Measurements from ENCODE around the gene IGSF9. TPM values are rescaled to one million over a fixed set of nuclear protein-coding genes. Genes with fewer than 3 reads are reported as not detected.

Gene IGSF9
- total RNA-seq, 3 donors from 2014 or later, result 21.5 to 70.8 (median 25.9) TPM

DNA sequence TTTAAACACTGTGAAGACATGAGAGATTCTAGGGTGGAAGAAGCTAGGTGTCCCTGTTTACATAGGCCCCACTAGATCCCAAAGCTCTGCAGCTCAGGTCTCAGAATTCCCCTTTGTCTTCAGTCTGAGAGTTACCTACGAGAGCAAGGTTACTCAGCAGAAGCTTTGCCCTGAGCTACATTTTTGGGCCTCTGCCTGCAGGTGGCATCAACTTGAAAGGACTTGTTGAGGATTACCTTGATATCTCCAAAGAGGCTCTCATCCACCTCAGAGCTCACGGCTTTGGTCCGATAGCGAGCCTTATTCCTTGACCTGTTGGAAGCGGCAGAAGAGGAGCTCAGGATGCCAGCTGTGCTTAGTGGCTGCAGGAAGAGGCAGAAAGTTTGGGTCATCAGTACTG lies 52.5 kb downstream of the IGSF9 start:
- H3K9me3 ChIP-seq, result no peaks in the 10 kb centered on the region
- DNase-seq, result peak in 1 of 3 donors; percentile 42
- no peaks in the 10 kb centered on the region for H3K36me3 ChIP-seq (ENCODE audit: low read depth)
- H3K4me3 ChIP-seq, result no peak overlapping the region
- no peaks in the 10 kb centered on the region for H3K4me1 ChIP-seq (ENCODE audit: low read depth)
- ATAC-seq, result no peak
- TF ChIP-seq, protein P1, sequence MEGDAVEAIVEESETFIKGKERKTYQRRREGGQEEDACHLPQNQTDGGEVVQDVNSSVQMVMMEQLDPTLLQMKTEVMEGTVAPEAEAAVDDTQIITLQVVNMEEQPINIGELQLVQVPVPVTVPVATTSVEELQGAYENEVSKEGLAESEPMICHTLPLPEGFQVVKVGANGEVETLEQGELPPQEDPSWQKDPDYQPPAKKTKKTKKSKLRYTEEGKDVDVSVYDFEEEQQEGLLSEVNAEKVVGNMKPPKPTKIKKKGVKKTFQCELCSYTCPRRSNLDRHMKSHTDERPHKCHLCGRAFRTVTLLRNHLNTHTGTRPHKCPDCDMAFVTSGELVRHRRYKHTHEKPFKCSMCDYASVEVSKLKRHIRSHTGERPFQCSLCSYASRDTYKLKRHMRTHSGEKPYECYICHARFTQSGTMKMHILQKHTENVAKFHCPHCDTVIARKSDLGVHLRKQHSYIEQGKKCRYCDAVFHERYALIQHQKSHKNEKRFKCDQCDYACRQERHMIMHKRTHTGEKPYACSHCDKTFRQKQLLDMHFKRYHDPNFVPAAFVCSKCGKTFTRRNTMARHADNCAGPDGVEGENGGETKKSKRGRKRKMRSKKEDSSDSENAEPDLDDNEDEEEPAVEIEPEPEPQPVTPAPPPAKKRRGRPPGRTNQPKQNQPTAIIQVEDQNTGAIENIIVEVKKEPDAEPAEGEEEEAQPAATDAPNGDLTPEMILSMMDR (IDR thresholded peaks at IDR 0.05), result no peak
- intact Hi-C loops (cut with DNase I, micrococcal nuclease), result loop anchor here in 1 of 2 donors (5.0 kb wide), 1 partner anchor 96 kb away; no protein-coding TSS in a partner anchor

DNA sequence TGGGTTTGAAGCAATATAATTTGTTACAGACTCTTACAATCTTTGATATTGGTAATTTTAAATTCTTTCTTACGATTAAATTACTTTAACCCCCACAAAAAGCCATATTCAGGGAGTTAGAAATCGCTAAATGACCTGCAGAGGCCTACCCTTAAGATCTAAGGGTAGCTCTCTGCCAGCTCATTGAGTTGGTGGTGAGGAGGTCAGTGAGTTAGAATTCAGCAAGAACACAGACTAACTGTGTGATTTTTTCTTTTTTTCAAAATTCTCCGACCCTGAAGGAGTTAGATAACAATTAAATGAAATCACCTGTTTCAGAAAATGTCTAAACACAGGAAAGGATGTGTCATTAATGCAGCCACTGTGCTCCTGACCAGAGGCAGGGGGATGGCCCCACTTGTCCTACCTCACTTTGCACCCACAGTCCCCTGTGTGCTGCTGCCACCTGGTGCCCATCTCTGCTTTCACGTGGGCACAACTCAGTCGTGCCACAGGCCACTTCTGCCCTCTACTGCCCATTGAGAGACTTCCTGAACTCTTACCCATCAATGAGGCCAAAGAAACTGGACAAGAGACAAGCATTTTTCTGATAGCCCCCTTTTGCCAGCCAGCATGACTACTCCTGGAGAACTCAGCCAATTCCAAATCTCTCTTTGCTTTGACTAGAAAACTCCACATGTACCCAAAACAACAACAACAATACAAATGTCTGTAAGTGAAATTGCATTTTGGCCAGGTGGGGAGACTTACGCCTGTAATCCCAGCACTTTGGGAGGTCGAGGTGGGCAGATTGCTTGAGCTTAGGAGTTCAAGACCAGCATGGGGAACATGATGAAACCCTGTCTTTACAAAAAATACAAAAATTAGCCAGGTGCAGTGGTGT lies 53.9 kb downstream of the IGSF9 start:
- H3K4me3 ChIP-seq, result no peak overlapping the region
- no peaks in the 10 kb centered on the region for H3K9me3 ChIP-seq
- H3K4me1 ChIP-seq (ENCODE audit: low read depth), result no peaks in the 10 kb centered on the region
- intact Hi-C loops (cut with DNase I, micrococcal nuclease), result loop anchor here (1.0 to 5.0 kb wide), 2 partner anchors 92 to 94 kb away; no protein-coding TSS in a partner anchor
- DNase-seq, result peak; percentile 85 to 92 (median 92)
- TF ChIP-seq, protein P1 (IDR thresholded peaks at IDR 0.05), result peak; percentile 74
- peak; percentile 97 for ATAC-seq
- no peaks in the 10 kb centered on the region for H3K36me3 ChIP-seq (ENCODE audit: low read depth)

DNA sequence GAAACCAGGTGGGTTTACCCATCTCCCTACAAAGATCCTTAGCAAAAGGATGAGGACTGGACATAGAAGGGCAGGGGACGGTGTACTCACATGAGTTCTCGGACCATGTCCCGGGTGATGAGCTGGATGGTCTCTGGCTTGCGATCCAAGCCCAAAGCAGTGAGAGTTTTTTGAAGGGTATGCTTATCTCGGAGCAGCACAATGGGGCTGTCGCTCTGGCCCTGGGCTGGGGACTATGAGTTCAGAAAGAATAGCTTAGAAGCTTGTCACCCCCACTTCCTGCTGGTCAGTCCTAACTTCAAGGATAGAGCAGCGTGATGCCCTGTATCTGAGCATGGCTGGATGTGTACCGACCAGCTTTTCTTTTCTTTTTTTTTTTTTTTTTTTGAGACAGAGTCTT lies 55.0 kb downstream of the IGSF9 start:
- ATAC-seq (no peak), DNase-seq (no peak)
- Histone ChIP-seq H3K36me3 (ENCODE audit: low read depth) (no peaks in the 10 kb centered on the region), H3K4me1 (ENCODE audit: low read depth) (no peaks in the 10 kb centered on the region), H3K4me3 (no peak overlapping the region), H3K9me3 (no peaks in the 10 kb centered on the region)
- TF ChIP-seq, protein P1 (IDR thresholded peaks at IDR 0.05), result no peak
- intact Hi-C loops (cut with DNase I, micrococcal nuclease), result loop anchor here in 1 of 2 donors (5.0 kb wide), 1 partner anchor 93 kb away; no protein-coding TSS in a partner anchor

DNA sequence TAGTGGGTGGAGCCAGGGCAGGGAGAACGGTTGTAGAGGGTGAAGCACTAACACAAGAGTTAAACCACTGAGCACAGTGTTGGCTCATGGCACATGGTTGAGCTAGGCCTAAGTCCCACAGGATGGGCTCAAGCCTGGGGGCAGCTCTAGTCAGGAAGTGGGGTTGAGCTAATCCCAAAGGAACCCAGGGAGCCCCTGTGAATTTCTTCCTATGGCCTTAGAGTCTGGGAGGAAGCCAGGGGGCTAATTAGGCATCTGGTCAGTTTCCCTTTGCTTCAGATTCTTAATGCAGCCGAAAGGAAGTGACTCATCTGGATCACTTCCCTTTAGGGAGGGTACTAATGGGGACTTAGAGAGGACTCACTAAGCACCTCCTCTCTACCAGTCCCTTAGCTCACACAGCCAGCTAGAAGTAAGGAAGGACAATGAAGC lies 55.6 kb downstream of the IGSF9 start:
- no peak overlapping the region for H3K4me3 ChIP-seq
- no peaks in the 10 kb centered on the region for H3K36me3 ChIP-seq (ENCODE audit: low read depth)
- intact Hi-C loops (cut with DNase I, micrococcal nuclease), result loop anchor here in 1 of 2 donors (5.0 kb wide), 1 partner anchor 93 kb away; no protein-coding TSS in a partner anchor
- ATAC-seq, result peak; percentile 67
- TF ChIP-seq, protein P1 (IDR thresholded peaks at IDR 0.05), result no peak
- no peaks in the 10 kb centered on the region for H3K4me1 ChIP-seq (ENCODE audit: low read depth)
- DNase-seq, result peak in 1 of 3 donors; percentile 36
- no peaks in the 10 kb centered on the region for H3K9me3 ChIP-seq

DNA sequence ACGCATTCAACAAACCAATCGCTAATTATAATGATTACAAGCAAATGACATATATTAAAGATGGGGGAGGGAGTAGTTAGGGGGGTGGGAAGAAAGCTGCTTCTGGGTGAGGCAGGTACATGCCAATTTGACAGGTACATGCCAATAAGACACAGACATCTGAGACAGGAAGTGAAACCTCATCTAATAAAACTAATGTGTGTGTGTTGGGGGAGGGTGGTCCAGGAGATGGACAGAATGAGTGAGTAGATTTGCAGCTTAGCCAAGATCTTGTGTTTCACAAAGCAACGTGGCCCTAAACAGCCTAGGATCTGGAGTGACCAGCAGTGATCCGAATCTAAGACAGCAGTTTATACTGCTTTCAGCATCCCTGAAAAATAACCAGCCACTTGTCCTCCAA lies 56.2 kb downstream of the IGSF9 start:
- ATAC-seq (no peak), DNase-seq (no peak)
- no peaks in the 10 kb centered on the region for H3K36me3 ChIP-seq (ENCODE audit: low read depth)
- H3K9me3 ChIP-seq, result no peaks in the 10 kb centered on the region
- no peaks in the 10 kb centered on the region for H3K4me1 ChIP-seq (ENCODE audit: low read depth)
- no peak overlapping the region for H3K4me3 ChIP-seq
- TF ChIP-seq, protein P1 (IDR thresholded peaks at IDR 0.05), result no peak
- intact Hi-C loops (cut with DNase I, micrococcal nuclease), result no loop called here

Data from mucosa of descending colon (tissue), 3 donors.